Measurements from ENCODE around the gene S1PR1.

S1PR1 gene

DNA sequence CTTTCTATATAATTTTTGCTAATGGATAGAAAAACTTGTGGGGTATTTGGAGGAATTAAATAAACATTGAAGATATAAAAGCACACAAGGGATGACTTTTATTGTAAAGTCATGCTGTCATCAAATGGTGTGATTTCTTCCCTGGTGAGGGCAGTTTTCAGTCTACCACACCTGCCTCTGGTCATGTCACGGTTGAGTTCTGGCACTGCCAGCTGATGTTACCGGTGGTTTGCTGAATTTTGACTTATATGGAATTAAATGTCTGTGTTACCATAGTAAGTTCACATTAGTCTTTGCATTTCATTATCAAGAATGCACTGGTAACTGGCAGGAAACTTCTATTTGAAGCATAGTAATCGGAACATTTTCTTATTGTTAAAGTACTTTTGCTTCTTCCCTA, 13.4 kb downstream of the S1PR1 start:
- no peak for DNase-seq

- DNase-seq = no peak
Observed at GRCh38 chr1:101250656-101251272, 13.9 kb downstream of the S1PR1 start.

- no peak for DNase-seq
Observed at GRCh38 chr1:101251504-101251903, 14.7 kb downstream of the S1PR1 start.

GRCh38 chr1:101253976-101254674, 17.3 kb downstream of the S1PR1 start:
- DNase-seq = no peak

DNA sequence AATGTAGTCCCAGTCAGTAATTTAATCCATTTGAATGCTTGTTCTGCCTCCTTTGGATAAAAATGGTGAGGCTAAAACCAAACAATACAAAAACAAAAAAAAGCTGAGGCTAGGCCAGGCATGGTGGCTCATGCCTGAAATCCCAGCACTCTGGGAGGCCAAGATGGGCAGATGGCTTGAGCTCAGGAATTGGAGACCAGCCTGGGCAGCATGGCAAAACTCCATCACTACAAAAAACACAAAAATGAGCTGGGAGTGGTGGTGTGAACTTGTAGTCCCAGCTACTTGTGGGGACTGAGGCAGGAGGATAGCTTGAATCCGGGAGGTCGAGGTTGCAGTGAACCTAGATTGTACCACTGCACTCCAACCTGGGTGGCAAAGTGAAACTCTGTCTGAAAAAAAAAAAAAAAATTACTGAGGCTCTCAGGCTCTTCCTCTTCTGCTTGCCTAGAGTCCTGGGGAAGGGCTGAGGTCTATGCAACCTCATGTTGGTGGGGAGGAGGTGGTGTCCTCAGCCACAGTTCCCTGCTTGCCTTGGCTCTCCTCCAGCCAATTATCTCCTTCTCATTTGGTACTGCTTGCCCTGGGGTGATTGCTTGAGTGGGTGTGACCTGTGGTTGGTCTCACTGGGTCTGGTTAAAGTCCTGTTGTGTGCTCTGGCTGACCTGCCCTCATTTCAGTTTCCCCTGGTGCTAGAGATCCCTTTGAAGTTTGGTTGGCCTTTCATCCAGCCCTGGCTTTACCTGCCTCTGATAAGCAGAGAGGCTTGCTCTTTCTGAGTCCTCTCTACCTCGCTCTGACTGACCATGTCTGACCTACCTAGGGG, 20.9 kb downstream of the S1PR1 start:
- no peak for DNase-seq

DNA sequence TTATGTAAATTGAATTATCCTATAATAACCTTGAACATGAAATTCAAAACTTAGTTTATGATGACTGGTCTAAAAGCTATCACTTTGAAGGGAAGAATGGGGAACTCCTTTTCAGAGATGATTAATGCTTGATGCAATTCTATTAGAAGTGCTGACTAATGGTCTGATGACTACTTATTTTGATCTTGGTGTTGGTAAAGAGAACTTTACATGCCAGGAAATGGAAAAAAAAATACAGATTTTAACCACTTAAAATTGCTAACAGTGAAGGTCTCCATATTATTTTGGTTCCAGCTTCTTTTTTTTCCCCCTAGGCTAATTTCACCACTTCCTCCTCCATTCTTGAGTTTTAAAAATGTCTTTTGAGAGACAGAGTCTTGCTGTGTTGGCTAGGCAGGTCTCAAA, 22.9 kb downstream of the S1PR1 start:
- DNase-seq = no peak

DNA sequence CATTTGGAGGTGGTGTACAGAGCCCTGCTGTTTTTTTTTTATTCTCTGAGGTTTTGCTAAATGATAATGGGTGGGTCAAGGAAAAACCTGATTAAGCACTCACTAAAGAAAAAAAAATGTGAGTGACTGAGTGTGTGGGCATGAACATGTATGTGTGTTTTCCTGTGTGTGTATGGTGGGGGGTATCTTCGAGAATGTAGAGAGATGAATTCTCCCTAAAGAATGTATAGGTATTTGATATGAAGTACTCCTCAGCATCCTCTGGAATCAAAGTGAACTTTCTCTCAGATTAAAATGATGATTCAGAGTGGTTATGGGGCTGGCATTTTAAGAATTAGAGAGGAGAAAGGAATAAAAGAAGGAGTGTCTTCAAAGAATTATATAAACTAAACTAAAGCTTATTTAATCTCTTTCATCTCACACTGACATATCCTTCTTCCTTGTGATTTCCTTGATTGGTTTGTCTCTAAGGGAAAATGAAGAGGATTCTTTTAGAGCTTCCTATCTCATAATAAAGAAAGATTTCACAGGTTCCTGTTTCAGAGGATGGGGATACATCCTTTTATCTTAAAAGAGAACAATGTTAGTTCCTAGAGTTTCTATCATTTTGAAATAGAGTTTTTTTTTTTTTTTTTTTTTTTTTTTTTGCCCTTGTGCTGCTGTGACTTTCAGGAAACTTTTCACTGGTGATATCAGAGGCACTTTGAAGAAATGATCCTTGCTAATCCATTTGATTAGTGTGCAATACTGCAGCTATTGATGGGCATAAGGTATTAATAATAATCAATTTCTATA, 23.9 kb downstream of the S1PR1 start:
- DNase-seq = no peak

DNA sequence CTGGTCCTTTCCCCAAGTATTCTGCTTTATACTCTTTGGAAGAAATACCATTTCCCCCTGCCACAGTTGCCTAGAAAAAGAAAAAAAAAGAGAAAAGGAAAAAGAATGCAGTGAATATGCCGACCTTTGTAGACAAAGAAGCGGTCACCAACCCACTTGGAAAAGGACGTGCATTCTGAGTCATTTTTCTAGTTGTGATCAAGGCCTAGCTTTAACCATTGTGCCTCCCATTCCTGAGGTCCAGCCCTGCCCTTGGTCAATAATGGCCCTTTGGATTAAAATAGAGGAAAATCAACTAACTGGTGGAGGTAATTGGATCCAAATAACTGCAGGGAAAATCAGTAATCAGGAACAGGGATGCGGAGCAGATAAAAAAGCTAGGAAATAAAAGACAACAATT, 24.8 kb downstream of the S1PR1 start:
- DNase-seq = no peak

- DNase-seq = no peak
Observed at GRCh38 chr1:101262060-101262459, 25.2 kb downstream of the S1PR1 start.

- no peak for DNase-seq
Observed at GRCh38 chr1:101262630-101263348, 26.0 kb downstream of the S1PR1 start.

- no peak for DNase-seq
Observed at GRCh38 chr1:101264697-101265096, 27.9 kb downstream of the S1PR1 start.

GRCh38 chr1:101265684-101266083, 28.9 kb downstream of the S1PR1 start:
- DNase-seq = no peak

DNA sequence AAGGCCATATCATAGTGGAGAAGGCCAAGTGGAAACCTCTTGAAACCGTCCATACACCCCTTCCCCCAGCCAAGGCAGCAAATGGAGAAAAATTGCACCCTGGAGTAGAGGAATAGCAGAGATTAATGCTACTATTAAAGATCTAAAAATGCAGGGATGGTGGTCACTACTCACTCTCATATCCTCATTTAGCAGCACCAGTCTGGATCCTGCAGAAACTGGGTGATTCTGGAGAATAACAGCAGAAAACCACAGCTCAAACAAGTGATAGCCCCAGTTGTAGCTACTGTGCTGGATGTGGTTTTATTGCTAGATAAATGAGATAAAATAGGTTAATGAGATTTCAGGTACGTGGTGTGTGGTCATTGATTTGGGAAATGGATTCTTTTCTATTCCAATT, 30.3 kb downstream of the S1PR1 start:
- DNase-seq = no peak

- DNase-seq = no peak
Observed at GRCh38 chr1:101268893-101269292, 32.1 kb downstream of the S1PR1 start.

DNA sequence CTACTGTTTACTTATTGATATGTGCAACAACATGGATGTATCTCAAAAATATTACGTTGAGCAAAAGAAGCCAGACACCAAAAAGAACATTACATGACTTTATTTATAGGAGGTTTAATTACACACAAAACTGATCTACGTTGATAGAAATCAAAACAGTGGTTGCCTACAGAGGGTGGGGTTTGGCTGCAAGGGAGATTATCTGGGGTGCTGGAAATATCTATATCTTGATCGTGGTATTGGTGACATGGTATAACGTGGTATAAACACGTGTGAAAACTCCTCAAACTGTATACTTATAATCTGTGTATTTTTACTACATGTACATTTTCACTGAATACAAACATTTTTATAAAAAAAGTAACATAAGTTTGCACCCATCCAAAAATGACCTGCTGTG, 38.9 kb downstream of the S1PR1 start:
- no peak for DNase-seq

DNA sequence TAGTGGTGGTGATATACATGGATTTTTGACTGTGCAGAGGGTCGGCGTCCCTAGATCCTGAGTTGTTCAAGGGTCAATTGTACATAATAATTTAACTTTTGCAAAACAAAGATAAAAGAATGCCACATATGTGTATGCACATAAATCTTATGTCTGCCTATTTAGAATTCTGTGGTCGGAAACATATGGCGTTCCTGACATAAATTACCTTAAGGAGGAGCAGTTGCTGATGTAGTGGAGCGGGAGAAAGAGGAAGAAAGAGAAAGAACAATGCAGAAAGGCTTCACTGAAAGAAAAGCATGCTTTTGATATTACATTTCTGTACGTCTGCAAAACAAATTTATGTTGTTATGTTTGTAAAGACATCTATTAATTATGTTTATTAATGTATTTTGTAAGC, 40.0 kb downstream of the S1PR1 start:
- no peak for DNase-seq

DNA sequence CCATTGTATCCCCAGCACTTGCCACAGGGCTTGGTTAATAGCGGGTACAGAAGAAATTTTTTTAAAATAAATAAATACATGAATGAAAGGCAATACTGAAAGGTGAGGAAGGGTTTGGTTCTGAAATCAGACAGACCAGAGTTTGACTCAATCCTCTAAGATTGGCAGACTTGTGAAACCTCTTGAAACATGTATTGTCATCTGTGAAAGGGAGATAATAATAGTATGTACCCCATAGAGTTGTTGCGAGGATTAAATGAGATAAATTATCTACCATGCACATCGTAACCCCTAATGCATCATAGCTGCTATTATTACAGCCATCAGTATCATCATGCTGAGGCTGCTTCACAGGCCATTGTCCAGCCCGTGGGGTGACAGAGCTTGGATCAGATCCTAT, 41.4 kb downstream of the S1PR1 start:
- no peak for DNase-seq

DNA sequence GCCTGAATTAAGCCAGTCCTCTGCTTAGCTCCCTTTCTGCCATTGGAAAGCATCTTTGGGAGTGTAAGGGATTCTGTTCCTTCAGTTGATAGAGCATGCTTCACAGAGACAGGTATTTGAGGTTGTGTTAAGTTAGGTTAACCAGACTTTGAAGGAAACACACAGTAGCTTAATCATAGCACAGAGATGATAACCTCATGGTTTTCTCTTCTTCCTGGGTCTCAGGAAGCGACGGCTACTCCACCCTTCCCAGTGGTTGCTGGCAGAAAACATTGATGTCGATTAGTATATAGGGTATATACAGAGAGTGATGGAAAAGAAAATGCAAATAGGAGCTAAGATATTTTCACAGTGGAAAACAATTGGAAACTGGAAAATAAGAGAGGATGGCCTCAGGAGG, 42.0 kb downstream of the S1PR1 start:
- DNase-seq = no peak

- DNase-seq = no peak
Observed at GRCh38 chr1:101280049-101280592, 43.3 kb downstream of the S1PR1 start.

- DNase-seq = no peak
Observed at GRCh38 chr1:101280942-101281654, 44.3 kb downstream of the S1PR1 start.

- DNase-seq = no peak
Observed at GRCh38 chr1:101281751-101282150, 44.9 kb downstream of the S1PR1 start.
